Measurements from ENCODE around the gene RGS10. TPM values are rescaled to one million over a fixed set of nuclear protein-coding genes. Genes with fewer than 3 reads are reported as not detected.

Gene RGS10
- total and polyA plus RNA-seq, 10 of the 15 experiments (the other 5 are each of a cell fraction or from before 2014, with no cell fraction given) = 72.8 to 193 (median 127) TPM

DNA sequence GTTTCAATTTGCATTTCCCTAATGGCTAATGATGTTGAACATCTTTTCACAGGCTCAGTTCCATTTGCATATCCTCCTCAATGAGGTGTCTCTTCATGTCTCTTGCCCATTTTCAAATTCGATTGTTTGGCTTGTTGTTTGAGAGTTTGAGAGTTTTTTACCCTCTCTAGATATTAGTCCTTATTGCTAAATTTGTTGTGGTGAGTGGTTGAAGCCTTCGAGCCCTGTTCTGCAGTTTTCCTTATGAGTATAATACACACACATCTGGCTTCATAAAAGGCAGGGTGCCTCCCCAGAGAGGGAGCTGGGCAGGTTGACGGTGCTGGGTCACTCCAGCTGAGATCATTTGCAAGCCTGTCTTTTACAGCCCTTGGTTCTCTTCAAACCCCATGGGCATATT is 65.1 kb downstream of the RGS10 start (continued):
- TF ChIP-seq FOXM1 (IDR thresholded peaks at IDR 0.05; ENCODE audit: low read depth, low read length) (peak; percentile 74; the same call in 1 of the 2 replicates), JUNB (IDR thresholded peaks at IDR 0.05) (peak; percentile 78), BACH1 (IDR thresholded peaks at IDR 0.05; ENCODE audit: borderline replicate concordance) (no peak), PKNOX1 (IDR thresholded peaks at IDR 0.05) (no peak), NKRF (conservative IDR thresholded peaks at IDR 0.05) (no peak), TCF7 (IDR thresholded peaks at IDR 0.05; ENCODE audit: borderline replicate concordance) (no peak), ZNF24 (IDR thresholded peaks at IDR 0.05) (no peak), NBN (IDR thresholded peaks at IDR 0.05) (no peak), ZNF384 (IDR thresholded peaks at IDR 0.05; ENCODE audit: borderline replicate concordance, low read depth, low read length) (no peak), MEF2A (IDR thresholded peaks at IDR 0.05; ENCODE audit: insufficient read depth, low read depth, low read length) (peak; percentile 82), GATAD2B (conservative IDR thresholded peaks at IDR 0.05; ENCODE audit: low read depth) (no peak), NR2F1 (conservative IDR thresholded peaks at IDR 0.05) (no peak), IRF3 (IDR thresholded peaks at IDR 0.05) (no peak)
- TF ChIP-seq, protein P1, sequence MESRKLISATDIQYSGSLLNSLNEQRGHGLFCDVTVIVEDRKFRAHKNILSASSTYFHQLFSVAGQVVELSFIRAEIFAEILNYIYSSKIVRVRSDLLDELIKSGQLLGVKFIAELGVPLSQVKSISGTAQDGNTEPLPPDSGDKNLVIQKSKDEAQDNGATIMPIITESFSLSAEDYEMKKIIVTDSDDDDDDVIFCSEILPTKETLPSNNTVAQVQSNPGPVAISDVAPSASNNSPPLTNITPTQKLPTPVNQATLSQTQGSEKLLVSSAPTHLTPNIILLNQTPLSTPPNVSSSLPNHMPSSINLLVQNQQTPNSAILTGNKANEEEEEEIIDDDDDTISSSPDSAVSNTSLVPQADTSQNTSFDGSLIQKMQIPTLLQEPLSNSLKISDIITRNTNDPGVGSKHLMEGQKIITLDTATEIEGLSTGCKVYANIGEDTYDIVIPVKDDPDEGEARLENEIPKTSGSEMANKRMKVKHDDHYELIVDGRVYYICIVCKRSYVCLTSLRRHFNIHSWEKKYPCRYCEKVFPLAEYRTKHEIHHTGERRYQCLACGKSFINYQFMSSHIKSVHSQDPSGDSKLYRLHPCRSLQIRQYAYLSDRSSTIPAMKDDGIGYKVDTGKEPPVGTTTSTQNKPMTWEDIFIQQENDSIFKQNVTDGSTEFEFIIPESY (IDR thresholded peaks at IDR 0.05) = no peak
- TF ChIP-seq, protein P2, sequence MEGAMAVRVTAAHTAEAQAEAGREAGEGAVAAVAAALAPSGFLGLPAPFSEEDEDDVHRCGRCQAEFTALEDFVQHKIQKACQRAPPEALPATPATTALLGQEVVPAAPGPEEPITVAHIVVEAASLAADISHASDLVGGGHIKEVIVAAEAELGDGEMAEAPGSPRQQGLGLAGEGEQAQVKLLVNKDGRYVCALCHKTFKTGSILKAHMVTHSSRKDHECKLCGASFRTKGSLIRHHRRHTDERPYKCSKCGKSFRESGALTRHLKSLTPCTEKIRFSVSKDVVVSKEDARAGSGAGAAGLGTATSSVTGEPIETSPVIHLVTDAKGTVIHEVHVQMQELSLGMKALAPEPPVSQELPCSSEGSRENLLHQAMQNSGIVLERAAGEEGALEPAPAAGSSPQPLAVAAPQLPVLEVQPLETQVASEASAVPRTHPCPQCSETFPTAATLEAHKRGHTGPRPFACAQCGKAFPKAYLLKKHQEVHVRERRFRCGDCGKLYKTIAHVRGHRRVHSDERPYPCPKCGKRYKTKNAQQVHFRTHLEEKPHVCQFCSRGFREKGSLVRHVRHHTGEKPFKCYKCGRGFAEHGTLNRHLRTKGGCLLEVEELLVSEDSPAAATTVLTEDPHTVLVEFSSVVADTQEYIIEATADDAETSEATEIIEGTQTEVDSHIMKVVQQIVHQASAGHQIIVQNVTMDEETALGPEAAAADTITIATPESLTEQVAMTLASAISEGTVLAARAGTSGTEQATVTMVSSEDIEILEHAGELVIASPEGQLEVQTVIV (IDR thresholded peaks at IDR 0.05; ENCODE audit: borderline replicate concordance, partially characterized antibody) = no peak
- TF ChIP-seq, protein P3, sequence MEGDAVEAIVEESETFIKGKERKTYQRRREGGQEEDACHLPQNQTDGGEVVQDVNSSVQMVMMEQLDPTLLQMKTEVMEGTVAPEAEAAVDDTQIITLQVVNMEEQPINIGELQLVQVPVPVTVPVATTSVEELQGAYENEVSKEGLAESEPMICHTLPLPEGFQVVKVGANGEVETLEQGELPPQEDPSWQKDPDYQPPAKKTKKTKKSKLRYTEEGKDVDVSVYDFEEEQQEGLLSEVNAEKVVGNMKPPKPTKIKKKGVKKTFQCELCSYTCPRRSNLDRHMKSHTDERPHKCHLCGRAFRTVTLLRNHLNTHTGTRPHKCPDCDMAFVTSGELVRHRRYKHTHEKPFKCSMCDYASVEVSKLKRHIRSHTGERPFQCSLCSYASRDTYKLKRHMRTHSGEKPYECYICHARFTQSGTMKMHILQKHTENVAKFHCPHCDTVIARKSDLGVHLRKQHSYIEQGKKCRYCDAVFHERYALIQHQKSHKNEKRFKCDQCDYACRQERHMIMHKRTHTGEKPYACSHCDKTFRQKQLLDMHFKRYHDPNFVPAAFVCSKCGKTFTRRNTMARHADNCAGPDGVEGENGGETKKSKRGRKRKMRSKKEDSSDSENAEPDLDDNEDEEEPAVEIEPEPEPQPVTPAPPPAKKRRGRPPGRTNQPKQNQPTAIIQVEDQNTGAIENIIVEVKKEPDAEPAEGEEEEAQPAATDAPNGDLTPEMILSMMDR (IDR thresholded peaks at IDR 0.05 in 2 of 3, conservative IDR thresholded peaks at IDR 0.05 in 1 of 3; ENCODE audit: control insufficient read depth in 2 of 3, extremely low read depth in 1 of 3, insufficient read depth in 1 of 3, low read depth in 3 of 3, low read length in 3 of 3) = no peak
